ENCODE data around the gene DDX17. TPM values are rescaled to one million over a fixed set of nuclear protein-coding genes. Genes with fewer than 3 reads are reported as not detected.

DDX17 gene
- total and polyA plus RNA-seq, 8 donors: 59.5 to 4,611 (median 538) TPM

DNA sequence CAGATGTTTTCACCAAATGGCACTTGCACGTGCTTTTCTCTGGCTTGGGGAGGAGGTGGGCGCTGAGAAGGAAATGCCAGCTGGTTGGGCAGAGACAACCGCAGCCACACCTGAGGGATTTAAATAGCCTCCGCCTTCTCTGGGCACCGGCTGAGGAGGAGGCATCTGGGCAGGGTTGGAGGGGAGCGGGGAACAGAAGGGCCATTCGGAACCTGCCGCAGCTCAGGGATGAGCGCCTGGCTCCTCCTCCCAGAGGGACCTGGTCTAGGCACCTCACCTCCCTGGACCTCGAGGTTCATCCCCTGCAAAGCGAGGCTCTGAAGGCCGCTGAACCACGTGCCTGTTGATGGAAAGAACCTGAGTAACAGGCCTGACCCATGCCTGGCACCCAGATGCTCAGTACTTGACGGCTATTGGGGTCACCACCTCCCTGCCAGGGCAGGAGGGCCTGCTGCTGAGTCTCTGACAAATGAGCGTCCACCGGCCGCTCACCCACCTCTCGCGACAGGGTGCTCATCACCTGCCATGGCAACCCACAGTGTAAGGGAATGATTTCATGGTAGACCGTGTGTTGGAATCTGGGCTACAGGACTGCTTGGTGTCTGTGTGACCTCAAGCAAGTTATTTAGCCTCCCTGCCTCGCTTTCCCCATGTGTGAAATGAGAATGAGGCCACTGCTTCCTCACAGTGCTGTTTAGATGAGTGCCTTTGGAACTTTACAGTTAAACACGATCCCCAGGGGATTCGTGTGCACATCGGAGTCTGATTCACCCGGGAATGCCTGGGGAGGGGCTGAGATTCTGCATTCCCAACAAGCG is 40.2 kb downstream of the DDX17 start:
- no peaks in the 10 kb centered on the region for H3K9me3 ChIP-seq
- TF ChIP-seq, protein P1, sequence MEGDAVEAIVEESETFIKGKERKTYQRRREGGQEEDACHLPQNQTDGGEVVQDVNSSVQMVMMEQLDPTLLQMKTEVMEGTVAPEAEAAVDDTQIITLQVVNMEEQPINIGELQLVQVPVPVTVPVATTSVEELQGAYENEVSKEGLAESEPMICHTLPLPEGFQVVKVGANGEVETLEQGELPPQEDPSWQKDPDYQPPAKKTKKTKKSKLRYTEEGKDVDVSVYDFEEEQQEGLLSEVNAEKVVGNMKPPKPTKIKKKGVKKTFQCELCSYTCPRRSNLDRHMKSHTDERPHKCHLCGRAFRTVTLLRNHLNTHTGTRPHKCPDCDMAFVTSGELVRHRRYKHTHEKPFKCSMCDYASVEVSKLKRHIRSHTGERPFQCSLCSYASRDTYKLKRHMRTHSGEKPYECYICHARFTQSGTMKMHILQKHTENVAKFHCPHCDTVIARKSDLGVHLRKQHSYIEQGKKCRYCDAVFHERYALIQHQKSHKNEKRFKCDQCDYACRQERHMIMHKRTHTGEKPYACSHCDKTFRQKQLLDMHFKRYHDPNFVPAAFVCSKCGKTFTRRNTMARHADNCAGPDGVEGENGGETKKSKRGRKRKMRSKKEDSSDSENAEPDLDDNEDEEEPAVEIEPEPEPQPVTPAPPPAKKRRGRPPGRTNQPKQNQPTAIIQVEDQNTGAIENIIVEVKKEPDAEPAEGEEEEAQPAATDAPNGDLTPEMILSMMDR (IDR thresholded peaks at IDR 0.05): no peak
- TF ChIP-seq EP300 (IDR thresholded peaks at IDR 0.05) (no peak), POLR2A (IDR thresholded peaks at IDR 0.05) (no peak)
- intact Hi-C loops (cut with DNase I; ENCODE audit: low total_unique reads): no loop called here
- 67 to 73% (median 71%) methylated on average over 25 to 26 of the region's 26 CpGs for WGBS, 5 donors
- peaks cover 0 to 76% (median 16%) of the 10 kb centered on the region in 3 donors for H3K27me3 ChIP-seq
- H3K27ac ChIP-seq: no peak overlapping the region
- peaks cover 17 to 35% (median 32%) of the 10 kb centered on the region in 4 donors for H3K4me1 ChIP-seq
- no peaks in the 10 kb centered on the region for H3K36me3 ChIP-seq
- no peak for DNase-seq
- H3K4me3 ChIP-seq: no peak overlapping the region

DNA sequence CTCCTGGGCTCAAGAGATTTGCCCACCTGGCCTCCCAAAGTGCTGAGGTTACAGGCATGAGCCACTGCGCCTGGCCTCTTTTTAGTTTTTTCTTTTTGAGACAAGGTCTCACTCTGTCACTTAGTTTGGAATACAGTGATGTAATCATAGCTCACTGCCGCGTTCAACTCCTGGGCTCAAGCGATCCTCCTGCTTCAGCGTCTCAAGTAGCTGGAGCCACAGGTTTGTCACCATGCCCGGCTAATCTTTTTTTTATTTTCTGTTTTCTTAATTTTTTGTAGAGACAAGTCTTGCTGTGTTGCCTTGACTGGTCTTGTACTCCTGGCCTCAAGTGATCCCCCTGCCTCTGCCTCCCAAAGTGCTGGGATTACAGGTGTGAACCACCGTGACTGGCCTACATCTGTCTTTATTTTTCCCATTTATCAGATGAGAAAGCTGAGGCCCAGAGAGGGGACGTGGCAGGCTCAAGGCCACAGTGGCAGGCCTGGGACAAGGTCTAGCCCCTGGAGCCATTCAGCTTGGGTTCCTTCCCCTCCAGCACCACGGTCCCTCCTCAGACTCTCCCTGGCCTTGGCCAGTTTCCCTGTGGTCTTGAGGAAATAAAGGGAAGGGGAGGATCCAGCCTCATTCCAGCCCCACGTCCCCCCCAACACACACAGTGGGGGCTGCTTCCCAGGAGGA is 41.0 kb downstream of the DDX17 start:
- peaks cover 0 to 83% (median 23%) of the 10 kb centered on the region in 3 donors for H3K27me3 ChIP-seq
- WGBS, 5 donors: 81 to 86% (median 84%) methylated on average over 10 of the region's 10 CpGs
- no peaks in the 10 kb centered on the region for H3K36me3 ChIP-seq
- H3K9me3 ChIP-seq: no peaks in the 10 kb centered on the region
- no peak for TF ChIP-seq POLR2A (IDR thresholded peaks at IDR 0.05)
- TF ChIP-seq POLR2AphosphoS5 (IDR thresholded peaks at IDR 0.05): no peak
- TF ChIP-seq EP300 (IDR thresholded peaks at IDR 0.05): no peak
- TF ChIP-seq, protein P1 (IDR thresholded peaks at IDR 0.05): no peak
- intact Hi-C loops (cut with DNase I; ENCODE audit: low total_unique reads): no loop called here
- peaks cover 17 to 35% (median 32%) of the 10 kb centered on the region in 4 donors for H3K4me1 ChIP-seq
- no peak overlapping the region for H3K4me3 ChIP-seq
- H3K27ac ChIP-seq: no peak overlapping the region
- no peak for DNase-seq

DNA sequence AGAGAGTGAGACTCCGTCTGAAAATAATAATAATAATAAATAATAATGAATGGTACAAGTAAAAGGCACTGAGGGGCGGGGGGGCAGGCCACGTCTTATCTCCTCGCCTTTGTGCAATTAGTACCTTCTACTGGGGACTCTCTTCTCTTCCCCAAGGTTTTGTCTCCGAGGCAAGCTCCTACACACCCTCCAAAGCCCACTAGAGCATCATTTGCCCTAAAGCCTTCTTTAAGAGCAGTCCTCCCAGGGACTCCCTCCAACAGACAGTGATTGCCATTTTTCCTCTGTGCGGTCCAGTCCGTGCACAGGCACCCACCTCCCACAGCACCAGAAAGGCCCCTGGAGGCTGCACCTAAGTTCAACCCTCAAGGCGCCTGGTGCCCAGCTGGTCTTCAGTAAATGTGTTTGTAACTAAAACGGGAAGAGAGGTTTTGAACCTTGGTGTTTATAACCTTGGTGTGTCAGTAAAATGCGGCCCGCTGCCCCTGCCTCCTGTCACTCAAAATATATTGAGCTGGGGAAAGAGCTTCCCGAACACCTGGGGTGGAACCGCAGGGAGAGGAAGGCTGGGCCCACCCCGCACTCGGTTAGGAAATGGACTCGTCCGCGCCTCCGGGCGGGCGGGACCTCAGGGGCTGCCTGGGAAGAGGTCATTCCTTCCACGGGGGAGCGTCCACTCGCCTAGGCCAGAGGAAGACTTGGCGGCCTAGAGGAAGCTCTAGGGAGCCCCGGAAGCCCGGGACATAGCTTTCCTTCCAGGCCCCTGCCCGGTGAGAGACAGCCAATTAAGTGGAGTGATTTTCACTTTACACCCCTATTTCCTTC is 42.9 kb downstream of the DDX17 start:
- Histone ChIP-seq H3K4me1 (peaks cover 11 to 24% (median 19%) of the 10 kb centered on the region in 4 donors), H3K27ac (no peak overlapping the region), H3K9me3 (no peaks in the 10 kb centered on the region), H3K36me3 (no peaks in the 10 kb centered on the region), H3K4me3 (no peak overlapping the region), H3K27me3 (peaks cover 0 to 95% (median 38%) of the 10 kb centered on the region in 3 donors)
- intact Hi-C loops (cut with DNase I; ENCODE audit: low total_unique reads): no loop called here
- WGBS, 5 donors: 36 to 59% (median 49%) methylated on average over 25 to 28 of the region's 28 CpGs
- peak in 1 of 2 donors; percentile 82 for DNase-seq
- TF ChIP-seq EP300 (IDR thresholded peaks at IDR 0.05) (no peak), POLR2AphosphoS5 (IDR thresholded peaks at IDR 0.05) (no peak), POLR2A (IDR thresholded peaks at IDR 0.05) (no peak)
- TF ChIP-seq, protein P1 (IDR thresholded peaks at IDR 0.05): no peak
